GM12892 (cell line): ENCODE measurements around the gene OPN3.

Experiments used
- POLR2AphosphoS5 ChIP-seq: IDR thresholded peaks from 2 replicates; pipeline ENCODE4 v1.6.1; 2011; ENCODE audit warnings: low read depth, low read length, control low read depth
- TAF1 ChIP-seq: IDR thresholded peaks from 2 replicates; pipeline ENCODE4 v1.6.1; 2011; ENCODE audit warnings: low read depth, mild to moderate bottlenecking, control low read depth, low read length, borderline replicate concordance

DNA sequence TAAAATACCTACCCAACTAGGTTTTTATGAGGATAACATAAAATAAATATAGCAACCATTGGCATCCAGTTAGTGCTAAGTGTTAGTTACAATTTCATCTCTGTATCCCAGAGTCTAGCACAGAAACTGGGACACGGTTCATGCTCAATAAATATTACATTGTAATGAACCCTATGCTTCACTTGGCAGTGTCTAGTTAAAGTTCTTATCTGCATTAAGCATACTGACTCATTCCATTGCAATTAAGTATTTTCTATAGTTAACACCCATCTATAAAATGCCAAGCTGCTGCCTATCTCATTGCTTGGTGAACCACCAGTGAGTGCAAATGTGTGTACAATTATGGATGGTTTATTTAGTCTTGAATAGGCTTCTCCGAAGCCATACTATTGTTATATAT is 15.2 kb downstream of the OPN3 start:
- TF ChIP-seq POLR2AphosphoS5 (no peak), TAF1 (no peak)
